HG03442 (cell line): ENCODE data around the gene FASTKD2.
"Not testable (repeated sequence)": the region's sequence is repeated elsewhere in the genome, so short reads cannot be mapped to it uniquely, and the experiment has no call there.

Experiments used
- ATAC-seq: cut with Tn5 transposase; IDR thresholded peaks from one replicate; pipeline ENCODE4 v1.9.1; 2021; ENCODE audit warnings: mild to moderate bottlenecking, moderate library complexity; ENCODE audit not compliant: unreplicated experiment

FASTKD2 gene

GRCh38 chr2:206790311-206790935, 25.0 kb downstream of the FASTKD2 start:
- no peak for ATAC-seq

GRCh38 chr2:206792645-206793044, 27.2 kb downstream of the FASTKD2 start:
- ATAC-seq: no peak

- no peak for ATAC-seq
Observed at GRCh38 chr2:206797376-206797775, 32.0 kb downstream of the FASTKD2 start.

GRCh38 chr2:206798000-206798399, 32.6 kb downstream of the FASTKD2 start:
- ATAC-seq: peak; percentile 63

GRCh38 chr2:206799083-206799482, 33.7 kb downstream of the FASTKD2 start:
- no peak for ATAC-seq

- peak; percentile 55 for ATAC-seq
Observed at GRCh38 chr2:206800506-206801417, 35.4 kb downstream of the FASTKD2 start.

GRCh38 chr2:206801418-206802189, 36.2 kb downstream of the FASTKD2 start:
- no peak for ATAC-seq

GRCh38 chr2:206802654-206803514, 37.5 kb downstream of the FASTKD2 start:
- ATAC-seq: no peak

GRCh38 chr2:206804326-206804725, 38.9 kb downstream of the FASTKD2 start:
- no peak for ATAC-seq

GRCh38 chr2:206805887-206806607, 40.6 kb downstream of the FASTKD2 start:
- no peak for ATAC-seq

GRCh38 chr2:206807624-206808023, 42.2 kb downstream of the FASTKD2 start:
- ATAC-seq: not testable (repeated sequence)

GRCh38 chr2:206812471-206812870, 47.1 kb downstream of the FASTKD2 start:
- ATAC-seq: not testable (repeated sequence)

GRCh38 chr2:206814498-206814897, 49.1 kb downstream of the FASTKD2 start:
- no peak for ATAC-seq

GRCh38 chr2:206820807-206821206, 55.4 kb downstream of the FASTKD2 start:
- no peak for ATAC-seq

GRCh38 chr2:206823178-206823577, 57.8 kb downstream of the FASTKD2 start:
- no peak for ATAC-seq

GRCh38 chr2:206824087-206824618, 58.7 kb downstream of the FASTKD2 start:
- no peak for ATAC-seq

GRCh38 chr2:206824993-206825392, 59.6 kb downstream of the FASTKD2 start:
- ATAC-seq: no peak

GRCh38 chr2:206831442-206831995, 66.1 kb downstream of the FASTKD2 start:
- no peak for ATAC-seq

- ATAC-seq: no peak
Observed at GRCh38 chr2:206832873-206833272, 67.5 kb downstream of the FASTKD2 start.
